Measurements from ENCODE around the gene MYO7B.

Gene MYO7B

GRCh38 chr2:127535422-127535901 lies at the start of gene MYO7B:
Gene MYO7B, plus strand, starts transcription at chr2:127535683. Its CDS starts 24,040 bp downstream, at chr2:127559723.
- DNase-seq (ENCODE audit: low read depth): no peak

DNA sequence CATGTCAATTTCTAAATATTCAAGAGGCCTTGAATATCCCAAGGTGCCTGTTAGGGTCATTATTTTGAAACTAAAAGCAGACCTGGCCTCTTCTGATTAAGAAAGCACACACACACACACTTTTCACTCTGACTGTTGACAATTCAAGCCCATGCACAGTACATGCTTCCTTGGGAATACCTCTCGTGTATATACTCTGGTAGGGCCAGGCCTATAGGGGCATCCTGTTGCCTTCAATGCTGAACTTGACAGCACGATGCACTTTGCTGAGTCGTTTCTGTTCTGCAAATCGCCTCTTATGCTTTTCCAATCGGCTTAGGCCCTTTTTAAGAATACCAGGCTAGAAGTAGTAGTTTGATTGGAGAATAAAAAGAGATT lies 49.8 kb upstream of the MYO7B start:
- no peak for DNase-seq (ENCODE audit: low read depth)

DNA sequence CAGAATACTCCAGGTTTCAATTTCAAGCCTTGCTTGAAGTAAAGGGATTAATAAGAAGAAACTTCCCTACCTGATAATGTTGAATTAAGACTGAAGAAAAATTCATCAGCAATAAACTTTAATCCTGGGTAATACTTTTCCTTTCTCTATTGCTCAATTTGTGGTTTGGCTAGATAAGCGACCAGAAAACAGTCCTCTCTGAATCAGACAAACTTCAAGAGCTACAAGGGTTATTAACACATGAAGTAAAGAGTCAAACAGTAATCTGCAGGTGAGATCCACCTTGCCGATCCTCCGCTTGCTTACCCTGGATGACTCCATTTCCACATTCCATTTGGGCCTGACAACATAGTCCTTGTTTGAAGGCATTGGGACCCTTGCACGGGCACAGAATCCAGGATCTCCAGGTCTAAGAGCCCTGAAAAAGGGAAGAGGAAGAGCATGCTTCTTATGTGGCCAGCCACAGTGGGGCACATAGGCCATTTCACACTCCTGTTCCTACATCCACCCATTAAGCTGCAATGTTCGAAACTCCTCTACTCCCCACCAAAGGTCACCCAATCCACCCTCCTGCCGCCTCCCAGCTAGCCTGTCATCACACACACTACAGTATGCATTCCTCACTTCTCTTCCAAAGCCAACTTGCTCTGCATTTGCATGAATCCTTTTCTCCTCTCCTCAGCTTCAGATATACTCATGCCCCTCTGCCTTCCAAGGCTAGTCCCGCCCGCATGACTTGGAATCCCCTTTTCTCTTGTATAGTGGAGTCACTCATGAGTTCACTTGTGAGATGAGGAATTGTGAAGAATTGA lies 49.0 kb upstream of the MYO7B start:
- DNase-seq (ENCODE audit: low read depth): no peak

DNA sequence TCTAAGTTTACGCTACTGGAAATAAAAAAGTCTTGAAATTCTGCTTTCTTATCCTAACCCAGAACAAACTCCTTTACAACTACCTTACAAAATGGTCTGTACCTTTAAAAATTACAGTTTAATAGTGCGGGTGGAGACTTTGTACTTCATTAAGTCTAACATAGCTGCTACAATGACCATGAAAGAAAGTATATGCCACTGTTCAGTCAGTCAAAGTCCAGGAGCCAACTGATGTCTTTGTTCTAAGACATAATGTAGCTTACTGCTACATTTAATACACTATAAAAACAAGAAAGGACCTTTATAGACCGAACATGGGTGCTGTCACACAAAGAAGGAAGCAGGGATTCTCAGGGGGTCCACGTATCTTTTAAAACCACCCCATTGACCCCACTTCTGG lies 45.2 kb upstream of the MYO7B start:
- DNase-seq (ENCODE audit: low read depth): no peak

- no peak for DNase-seq (ENCODE audit: low read depth)
Observed at GRCh38 chr2:127498386-127498785, 37.1 kb upstream of the MYO7B start.

DNA sequence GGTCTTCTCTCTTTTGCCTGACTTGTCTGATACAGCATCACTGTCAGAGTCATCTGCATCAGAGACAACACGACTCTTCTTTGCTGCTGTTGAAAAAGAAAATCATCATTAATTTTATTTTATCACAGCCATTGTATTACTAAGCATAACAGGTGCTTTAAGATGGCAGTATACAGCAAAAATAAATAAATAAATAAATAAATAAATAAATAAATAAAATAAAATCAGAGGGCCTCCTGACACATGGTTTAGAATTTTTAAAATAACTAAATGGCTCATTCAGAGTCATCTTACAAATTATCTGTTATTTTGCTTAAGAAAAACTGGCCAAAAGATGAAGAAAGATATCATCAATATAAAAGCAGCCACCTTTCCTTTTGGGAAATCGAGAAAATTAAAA lies 32.0 kb upstream of the MYO7B start:
- no peak for DNase-seq (ENCODE audit: low read depth)

GRCh38 chr2:127504552-127505430 lies 30.7 kb upstream of the MYO7B start:
- no peak for DNase-seq (ENCODE audit: low read depth)

- DNase-seq (ENCODE audit: low read depth): no peak
Observed at GRCh38 chr2:127506510-127506909, 29.0 kb upstream of the MYO7B start.

- no peak for DNase-seq (ENCODE audit: low read depth)
Observed at GRCh38 chr2:127508023-127508630, 27.4 kb upstream of the MYO7B start.

DNA sequence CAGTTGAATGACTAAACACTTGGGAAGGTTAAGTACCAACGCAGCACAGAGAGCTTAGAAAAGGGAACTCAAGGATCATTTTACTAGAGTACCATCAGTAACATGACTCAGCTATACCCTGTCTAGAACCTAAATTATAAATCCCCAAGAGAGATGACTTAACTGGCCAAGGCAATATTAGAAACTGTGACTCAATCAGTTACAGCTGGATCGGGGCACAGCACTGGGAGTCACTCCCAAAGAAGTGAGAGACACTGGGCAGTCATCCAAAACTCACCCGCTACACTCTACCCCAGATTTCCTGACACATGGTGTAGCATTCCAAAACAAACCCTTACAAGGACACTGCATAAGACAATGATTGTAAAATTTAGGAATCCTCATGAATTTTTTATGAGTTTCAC lies 26.9 kb upstream of the MYO7B start:
- DNase-seq (ENCODE audit: low read depth): no peak

DNA sequence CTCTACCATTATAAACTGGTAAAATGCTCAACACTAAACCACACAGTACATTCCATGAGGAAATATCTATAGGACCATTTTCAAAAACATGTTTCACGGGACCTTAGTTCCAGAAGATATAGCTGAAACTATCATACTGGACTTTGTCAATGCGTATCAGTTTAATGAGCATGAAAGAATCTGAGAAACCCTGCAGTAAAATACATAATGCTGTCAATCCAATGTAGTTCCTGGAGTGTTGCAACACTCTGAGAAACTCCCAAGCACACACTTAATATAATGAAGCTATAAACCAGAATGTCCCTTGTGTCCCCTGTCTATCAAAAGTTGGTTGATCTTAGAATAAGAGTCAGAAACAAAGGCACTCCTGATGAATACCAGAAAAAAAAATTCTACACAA lies 25.4 kb upstream of the MYO7B start:
- DNase-seq (ENCODE audit: low read depth): no peak

DNA sequence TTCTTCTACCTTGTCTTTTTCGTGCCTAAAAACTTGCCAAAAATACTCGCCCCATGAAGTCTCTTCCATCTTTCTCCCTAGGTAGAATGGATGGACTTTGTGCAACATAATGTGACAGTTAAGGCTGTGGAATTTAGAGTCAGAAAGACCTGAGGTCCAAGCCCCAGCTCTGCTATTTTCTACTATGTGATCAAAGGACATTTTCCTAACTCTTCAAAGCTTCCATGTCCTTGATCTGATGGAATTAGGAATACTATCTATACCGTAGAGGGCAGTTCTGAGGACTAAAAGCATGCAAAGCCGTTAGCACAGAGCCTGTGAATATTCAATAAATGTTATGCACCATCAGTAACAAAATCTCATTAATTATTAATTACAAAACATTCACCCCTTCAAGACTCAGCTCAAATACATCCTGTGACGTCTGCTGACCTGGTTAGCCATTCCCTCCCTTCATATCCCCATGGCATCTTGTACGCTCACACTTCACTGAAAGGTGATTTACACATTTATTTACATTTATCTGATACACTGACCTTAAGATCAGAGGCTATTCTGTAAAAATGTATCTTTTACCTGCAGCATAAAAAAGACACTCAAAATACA lies 24.3 kb upstream of the MYO7B start:
- DNase-seq (ENCODE audit: low read depth): no peak

DNA sequence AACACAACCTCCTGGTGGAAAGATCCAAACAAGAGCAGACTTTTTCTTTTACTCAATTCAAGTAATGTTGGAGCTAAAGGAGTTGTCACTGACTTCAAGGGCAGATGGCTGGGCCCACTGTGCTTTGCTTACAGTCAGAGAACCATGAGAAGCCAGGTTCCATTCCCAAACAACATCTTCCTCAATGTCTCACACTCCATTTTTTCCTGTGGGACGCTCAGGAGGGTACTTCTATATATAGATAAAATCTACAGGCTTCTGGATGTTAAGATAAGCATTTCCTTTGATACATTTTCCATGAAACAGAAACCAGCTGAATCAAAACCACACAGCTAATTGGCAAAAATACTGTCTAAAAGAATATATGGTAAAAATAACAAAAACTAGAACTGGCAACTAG lies 23.6 kb upstream of the MYO7B start:
- DNase-seq (ENCODE audit: low read depth): no peak

GRCh38 chr2:127512362-127512761 lies 23.1 kb upstream of the MYO7B start:
- no peak for DNase-seq (ENCODE audit: low read depth)

GRCh38 chr2:127514076-127514475 lies 21.4 kb upstream of the MYO7B start:
- DNase-seq (ENCODE audit: low read depth): no peak

DNA sequence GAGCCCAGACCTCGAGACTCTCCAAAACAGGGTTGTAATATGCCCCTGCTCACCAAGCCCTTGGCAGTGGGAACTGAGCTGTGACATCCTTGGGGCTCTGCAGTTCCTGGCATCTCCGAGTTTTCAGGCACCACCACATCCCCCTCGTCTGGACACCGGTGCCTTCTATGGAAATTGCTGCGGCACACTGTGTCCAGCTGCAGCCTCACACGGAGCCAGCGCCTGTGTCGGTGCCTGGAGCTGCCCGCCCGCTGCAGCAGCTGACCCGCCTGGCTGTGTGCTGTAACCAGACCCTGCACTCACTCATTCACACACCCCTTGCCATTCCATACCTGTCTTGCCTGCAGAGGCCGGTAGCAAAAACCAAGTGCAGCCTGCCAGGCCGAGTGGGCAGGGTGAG lies 21.0 kb upstream of the MYO7B start:
- DNase-seq (ENCODE audit: low read depth): no peak

DNA sequence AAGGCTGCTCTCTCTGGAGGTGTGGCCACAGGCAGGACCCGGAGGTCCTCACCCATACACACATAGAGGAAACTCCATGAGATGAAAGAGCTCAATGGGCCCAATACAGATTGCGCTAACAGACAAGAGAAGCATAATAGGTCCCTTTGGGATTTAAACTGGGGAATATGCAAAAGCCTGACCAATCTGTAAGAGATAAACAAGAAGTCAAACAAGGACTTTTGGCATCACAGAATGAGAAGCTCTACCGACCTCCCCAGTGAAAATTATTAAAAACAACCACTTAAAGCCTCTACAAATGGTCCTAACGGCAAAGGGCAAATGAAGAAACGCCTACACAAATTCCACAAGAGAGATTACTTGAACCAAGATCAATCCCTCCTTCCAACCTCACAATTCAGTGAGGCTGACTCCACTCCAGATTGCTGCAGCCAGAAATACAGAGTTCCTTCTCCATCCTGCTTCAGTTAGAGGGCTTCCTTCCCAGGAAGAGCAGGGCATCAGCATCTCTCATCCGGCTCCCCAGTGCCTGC lies 20.0 kb upstream of the MYO7B start:
- DNase-seq (ENCODE audit: low read depth): no peak

- DNase-seq (ENCODE audit: low read depth): no peak
Observed at GRCh38 chr2:127516041-127516762, 19.3 kb upstream of the MYO7B start.

- no peak for DNase-seq (ENCODE audit: low read depth)
Observed at GRCh38 chr2:127517465-127517864, 18.0 kb upstream of the MYO7B start.

DNA sequence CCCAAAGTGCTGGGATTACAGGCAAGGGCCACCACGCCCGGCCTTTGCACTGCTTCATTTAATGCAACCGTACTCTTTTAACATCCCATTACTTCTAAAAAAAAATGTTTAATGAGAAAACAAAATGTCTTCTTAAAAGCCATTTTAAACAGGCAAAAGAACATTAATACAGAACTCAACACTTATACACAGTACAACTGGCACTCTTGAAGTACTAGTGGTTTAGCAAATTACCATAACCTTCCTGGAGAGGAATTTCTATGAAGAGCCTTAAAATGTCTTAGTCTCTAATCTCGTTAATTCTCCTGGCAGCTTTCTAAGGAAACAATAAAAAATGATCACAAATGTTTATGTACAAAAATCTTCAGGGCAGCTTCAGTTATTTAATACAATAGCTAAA lies 15.1 kb upstream of the MYO7B start:
- no peak for DNase-seq (ENCODE audit: low read depth)

GRCh38 chr2:127523269-127523939 lies 12.1 kb upstream of the MYO7B start:
- DNase-seq (ENCODE audit: low read depth): no peak
